HepG2 (cell line): ENCODE results near the gene LHFPL2. TPM values are rescaled to one million over a fixed set of nuclear protein-coding genes. Genes with fewer than 3 reads are reported as not detected.

Experiments used
- ATAC-seq: fragments of 200-7000 bp; cut with Tn5 transposase; 3 replicates; pipeline ENCODE4 v1.9.1; 2020; ENCODE audit warnings: mild to moderate bottlenecking, moderate library complexity
- BruUV-seq: library from RNA; stranded (reverse); fragments of 400-500 nt; replicated peaks from 2 replicates; lab custom pipeline; 2021; lab: Mats Ljungman, UMichigan
- CTCF ChIA-PET: fragments of 300-600 bp; formaldehyde crosslinking; extraction: SDS; loops from one replicate; lab custom pipeline; 2021; ENCODE audit warnings: low total read pairs, inconsistent platforms, low intra/inter-chr PET ratio; lab: Yijun Ruan, JAX
- POLR2A ChIA-PET: fragments of 350-600 bp; sonication (Branson Sonifier 250); formaldehyde crosslinking; loops from one replicate; lab custom pipeline; 2020; ENCODE audit warnings: antibody characterized with exemption, inconsistent platforms; lab: Yijun Ruan, JAX
- DNase-seq: peaks from one replicate; pipeline ENCODE4 v3.0.0-alpha.2; 2015; ENCODE audit warnings: low spot score
- FAIRE-seq: peaks from 3 replicates; lab custom pipeline; 2011; peaks lifted over from hg19 to GRCh38; lab: Jason Lieb, UNC
- H2AFZ ChIP-seq: one replicate; pipeline ENCODE4 v1.6.1; 2011; ENCODE audit warnings: low read length, inconsistent platforms
- H3K27ac ChIP-seq: fragments of 300-600 bp; 3 replicates; pipeline ENCODE4 v1.8.0; 2011; ENCODE audit warnings: mixed run types, mild to moderate bottlenecking, mixed read lengths, low read length, inconsistent platforms; ENCODE audit not compliant: insufficient read depth; ENCODE audit errors: extremely low read length
- H3K27me3 ChIP-seq, 2 experiments: fragments of 200-600 bp in 1 of 2; 2 replicates in 1 of 2; 3 replicates in 1 of 2; pipeline versions ENCODE4 v1.6.0 to v1.8.0; 2011; ENCODE audit warnings: low read length in 2 of 2, mild to moderate bottlenecking in 2 of 2, moderate library complexity in 2 of 2, inconsistent platforms in 1 of 2; ENCODE audit not compliant: insufficient read depth in 2 of 2, control insufficient read depth in 1 of 2
- H3K36me3 ChIP-seq, 2 experiments: fragments of 200-600 bp in 1 of 2; replicated peaks in 1 of 2; 2 replicates in 1 of 2; 3 replicates in 1 of 2; pipeline versions ENCODE4 v1.5.1 to v1.8.0; 2011; ENCODE audit warnings: low read length in 2 of 2, inconsistent platforms in 1 of 2; ENCODE audit not compliant: insufficient read depth in 2 of 2, control insufficient read depth in 1 of 2
- H3K4me1 ChIP-seq: 2 replicates; pipeline ENCODE4 v1.5.1; 2012; ENCODE audit warnings: low read length, inconsistent platforms; ENCODE audit not compliant: insufficient read depth
- H3K4me2 ChIP-seq: 2 replicates; pipeline ENCODE4 v1.6.0; 2011; ENCODE audit warnings: low read depth, low read length, inconsistent platforms
- H3K4me3 ChIP-seq, 3 experiments: fragments of 200-600 bp in 1 of 3; sonication (generic), shearing (Covaris generic) in 1 of 3; replicated peaks in 1 of 3; 2 replicates each; pipeline ENCODE4 v1.5.1; 2011 to 2016; ENCODE audit warnings: low read length in 3 of 3, inconsistent platforms in 2 of 3, low read depth in 2 of 3, mild to moderate bottlenecking in 2 of 3, control low read depth in 1 of 3, mixed read lengths in 1 of 3; ENCODE audit not compliant: insufficient read depth in 1 of 3
- H3K79me2 ChIP-seq: one replicate; pipeline ENCODE4 v1.6.1; 2011; ENCODE audit warnings: low read length, inconsistent platforms; ENCODE audit not compliant: insufficient read depth
- H3K9ac ChIP-seq: 2 replicates; pipeline ENCODE4 v1.6.0; 2011; ENCODE audit warnings: mild to moderate bottlenecking, low read depth, low read length, inconsistent platforms; ENCODE audit not compliant: insufficient read depth
- H3K9me3 ChIP-seq: 2 replicates; pipeline ENCODE4 v1.5.1; 2012; ENCODE audit warnings: mild to moderate bottlenecking, low read length
- H4K20me1 ChIP-seq: 2 replicates; pipeline ENCODE4 v1.6.0; 2011; ENCODE audit warnings: inconsistent platforms, mild to moderate bottlenecking, low read length, moderate library complexity; ENCODE audit not compliant: insufficient read depth
- BORCS8-MEF2B ChIP-seq: sonication (generic); formaldehyde crosslinking; IDR thresholded peaks from 2 replicates; pipeline ENCODE4 v1.8.0; 2022; ENCODE audit warnings: mild to moderate bottlenecking, missing genetic modification reagents
- FOXO1 ChIP-seq: sonication (generic); formaldehyde crosslinking; IDR thresholded peaks from 2 replicates; pipeline ENCODE4 v1.4.0; 2020; ENCODE audit warnings: missing genetic modification reagents
- JUND ChIP-seq: sonication (generic); formaldehyde crosslinking; IDR thresholded peaks from 2 replicates; pipeline ENCODE4 v1.8.0; 2022; ENCODE audit warnings: mild to moderate bottlenecking, missing genetic modification reagents
- MAFK ChIP-seq, 2 experiments: IDR thresholded peaks in 1 of 2; conservative IDR thresholded peaks in 1 of 2; 2 replicates each; pipeline ENCODE4 v1.6.1; 2011; ENCODE audit warnings: improper control_type of control experiment in 2 of 2, low read length in 2 of 2
- MBD4 ChIP-seq: IDR thresholded peaks from 2 replicates; pipeline ENCODE4 v1.6.1; 2012; ENCODE audit warnings: low read length, inconsistent platforms, borderline replicate concordance
- REXO4 ChIP-seq: sonication (generic); formaldehyde crosslinking; IDR thresholded peaks from 2 replicates; pipeline ENCODE4 v1.8.0; 2022; ENCODE audit warnings: missing genetic modification reagents, mild to moderate bottlenecking, borderline replicate concordance
- ZFP62 ChIP-seq: sonication (generic); formaldehyde crosslinking; IDR thresholded peaks from 2 replicates; pipeline ENCODE4 v1.4.0; 2020; ENCODE audit warnings: missing genetic modification reagents
- ZNF207 ChIP-seq: fragments of 450-650 bp; IDR thresholded peaks from 2 replicates; pipeline ENCODE4 v1.6.1; 2016; ENCODE audit warnings: antibody characterized with exemption, borderline replicate concordance
- ZNF367 ChIP-seq: sonication (generic); formaldehyde crosslinking; IDR thresholded peaks from 2 replicates; pipeline ENCODE4 v1.4.0; 2020; ENCODE audit warnings: missing genetic modification reagents, borderline replicate concordance
- WGBS: methylation state at CpG from one replicate; pipeline ENCODE4 v1.1.6; 2017; ENCODE audit warnings: low lambda C conversion rate; 5-methylcytosine and 5-hydroxymethylcytosine counted together
- in situ Hi-C: cut with HindIII; loops from 2 replicates; pipeline ENCODE4 v1.10.0; 2017; ENCODE audit warnings: low pct_unique_long_range_greater_than_20kb; ENCODE audit not compliant: extremely low pct_ligation_motif_present
- intact Hi-C: fragments of 100-400 bp; cut with micrococcal nuclease; formaldehyde crosslinking; loops from one replicate; pipeline ENCODE4 v1.10.0; 2022; ENCODE audit not compliant: unreplicated experiment
- polyA plus RNA-seq, 8 experiments: library from polyadenylated mRNA; depleted of rRNA in 3 of 8; stranded (reverse) in 7 of 8; unstranded in 1 of 8; fragments of >200 nt; fragmentation: Illumina TruSeq in 4 of 8; extraction: Trizol in 4 of 8; gene quantifications; 2 replicates each; pipeline versions ENCODE4 v1.2.1 to v1.2.3, GENCODE V29; 2011 to 2016; ENCODE audit warnings: low read depth in 4 of 8, missing spikeins in 1 of 8, mixed read lengths in 1 of 8; ENCODE audit not compliant: insufficient read depth in 1 of 8
- total RNA-seq, 5 experiments: library from RNA; depleted of rRNA; stranded (reverse); fragments of >200 nt; fragmentation: Illumina TruSeq; extraction: Trizol; gene quantifications; 2 replicates each; pipeline ENCODE4 v1.2.3, GENCODE V29; 2016; ENCODE audit warnings: low read depth in 1 of 5
- TF ChIP-seq, protein P1 (sequence below): sonication (generic); formaldehyde crosslinking; IDR thresholded peaks from 2 replicates; pipeline ENCODE4 v1.4.0; 2020; ENCODE audit warnings: missing genetic modification reagents
- TF ChIP-seq, protein P2 (sequence below): sonication (generic); formaldehyde crosslinking; IDR thresholded peaks from 2 replicates; pipeline ENCODE4 v1.5.1; 2020; ENCODE audit warnings: missing genetic modification reagents, mild to moderate bottlenecking, borderline replicate concordance
- TF ChIP-seq, protein P3 (sequence below), 2 experiments: fragments of 450-650 bp in 1 of 2; sonication (generic) in 1 of 2; formaldehyde crosslinking in 1 of 2; IDR thresholded peaks; 2 replicates each; pipeline versions ENCODE4 v1.6.1 to v1.8.0; 2016 to 2022; ENCODE audit warnings: antibody characterized with exemption in 1 of 2, mild to moderate bottlenecking in 1 of 2, missing genetic modification reagents in 1 of 2

The LHFPL2 gene
- total and polyA plus RNA-seq, 2 of the 13 experiments (the other 11 are each of a cell fraction or from before 2014, with no cell fraction given), result 6.0 to 20.0 TPM

DNA sequence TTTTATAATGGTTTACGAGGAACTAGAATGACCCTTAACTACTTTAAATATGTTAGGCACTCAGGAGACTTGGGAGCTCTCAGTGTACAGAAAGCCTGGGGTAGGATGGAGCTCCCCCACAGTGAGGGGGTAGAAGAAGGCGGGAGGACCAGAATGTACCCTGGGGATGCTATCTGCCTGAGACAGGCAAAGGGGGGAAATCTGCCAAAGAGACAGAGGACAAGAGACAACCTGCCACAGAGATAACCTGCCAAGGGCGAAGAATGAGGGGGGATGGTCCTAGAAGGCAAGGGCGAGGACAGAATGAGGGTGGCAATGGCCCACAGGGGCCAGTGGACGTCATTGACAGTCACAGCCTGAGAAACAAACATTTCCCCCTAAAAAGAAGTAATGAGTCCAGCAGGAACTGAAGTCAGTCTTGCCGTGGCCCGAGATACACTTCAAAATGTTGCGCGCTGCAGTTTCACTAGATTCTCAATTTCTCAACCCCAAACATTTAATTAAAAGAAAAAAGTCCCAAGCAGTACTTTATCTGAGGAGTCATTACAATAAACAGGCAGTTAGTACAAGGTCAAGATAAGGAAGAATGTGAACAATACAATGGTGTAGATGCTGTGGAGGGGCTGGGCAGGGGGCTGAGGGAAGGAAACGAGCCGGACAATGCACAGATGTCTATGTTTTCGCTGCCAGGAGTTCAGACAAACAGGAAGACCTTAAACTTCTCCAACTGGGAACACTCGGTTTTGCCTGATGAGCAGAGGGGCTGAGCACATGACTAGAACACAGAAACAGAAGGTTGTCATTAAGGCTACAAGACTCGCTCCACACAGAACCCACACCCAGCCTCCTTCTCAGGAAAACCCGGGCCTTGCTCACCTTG lies 125.0 kb downstream of the LHFPL2 start:
- WGBS, result 96% methylated on average over 15 of the region's 15 CpGs
- ChIA-PET CTCF (no interaction called here), POLR2A (no interaction called here)
- in situ Hi-C loops, result no loop called here
- Histone ChIP-seq H3K79me2 (peaks cover 3% of the 10 kb centered on the region), H3K36me3 (peaks cover 0 to 4% of the 10 kb centered on the region in 2 experiments; a peak in 2 of 5 replicates), H3K27ac (no peak overlapping the region), H4K20me1 (no peaks in the 10 kb centered on the region), H3K4me3 (no peak overlapping the region), H3K9me3 (no peaks in the 10 kb centered on the region), H3K27me3 (no peaks in the 10 kb centered on the region), H3K4me1 (peaks cover 53% of the 10 kb centered on the region), H3K4me2 (no peak overlapping the region), H2AFZ (no peak overlapping the region), H3K9ac (no peak overlapping the region)
- intact Hi-C loops, result no loop called here
- ATAC-seq, result no peak
- DNase-seq, result no peak
- no peak for FAIRE-seq
- no TSS peak for BruUV-seq
- TF ChIP-seq REXO4 (no peak), FOXO1 (CRISPR knock-in tag) (no peak), BORCS8-MEF2B (CRISPR knock-in tag) (no peak), MAFK (conservative IDR thresholded peaks at IDR 0.05 in 1 of 2, IDR thresholded peaks at IDR 0.05 in 1 of 2; ENCODE audit: low read length in 2 of 2) (no peak), ZNF207 (no peak), ZFP62 (CRISPR knock-in tag) (no peak), JUND (CRISPR knock-in tag) (no peak), ZNF367 (CRISPR knock-in tag) (no peak), MBD4 (no peak)
- TF ChIP-seq, protein P1, sequence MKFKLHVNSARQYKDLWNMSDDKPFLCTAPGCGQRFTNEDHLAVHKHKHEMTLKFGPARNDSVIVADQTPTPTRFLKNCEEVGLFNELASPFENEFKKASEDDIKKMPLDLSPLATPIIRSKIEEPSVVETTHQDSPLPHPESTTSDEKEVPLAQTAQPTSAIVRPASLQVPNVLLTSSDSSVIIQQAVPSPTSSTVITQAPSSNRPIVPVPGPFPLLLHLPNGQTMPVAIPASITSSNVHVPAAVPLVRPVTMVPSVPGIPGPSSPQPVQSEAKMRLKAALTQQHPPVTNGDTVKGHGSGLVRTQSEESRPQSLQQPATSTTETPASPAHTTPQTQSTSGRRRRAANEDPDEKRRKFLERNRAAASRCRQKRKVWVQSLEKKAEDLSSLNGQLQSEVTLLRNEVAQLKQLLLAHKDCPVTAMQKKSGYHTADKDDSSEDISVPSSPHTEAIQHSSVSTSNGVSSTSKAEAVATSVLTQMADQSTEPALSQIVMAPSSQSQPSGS (CRISPR knock-in tag), result no peak
- TF ChIP-seq, protein P2, sequence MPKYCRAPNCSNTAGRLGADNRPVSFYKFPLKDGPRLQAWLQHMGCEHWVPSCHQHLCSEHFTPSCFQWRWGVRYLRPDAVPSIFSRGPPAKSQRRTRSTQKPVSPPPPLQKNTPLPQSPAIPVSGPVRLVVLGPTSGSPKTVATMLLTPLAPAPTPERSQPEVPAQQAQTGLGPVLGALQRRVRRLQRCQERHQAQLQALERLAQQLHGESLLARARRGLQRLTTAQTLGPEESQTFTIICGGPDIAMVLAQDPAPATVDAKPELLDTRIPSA (CRISPR knock-in tag), result no peak
- TF ChIP-seq, protein P3, sequence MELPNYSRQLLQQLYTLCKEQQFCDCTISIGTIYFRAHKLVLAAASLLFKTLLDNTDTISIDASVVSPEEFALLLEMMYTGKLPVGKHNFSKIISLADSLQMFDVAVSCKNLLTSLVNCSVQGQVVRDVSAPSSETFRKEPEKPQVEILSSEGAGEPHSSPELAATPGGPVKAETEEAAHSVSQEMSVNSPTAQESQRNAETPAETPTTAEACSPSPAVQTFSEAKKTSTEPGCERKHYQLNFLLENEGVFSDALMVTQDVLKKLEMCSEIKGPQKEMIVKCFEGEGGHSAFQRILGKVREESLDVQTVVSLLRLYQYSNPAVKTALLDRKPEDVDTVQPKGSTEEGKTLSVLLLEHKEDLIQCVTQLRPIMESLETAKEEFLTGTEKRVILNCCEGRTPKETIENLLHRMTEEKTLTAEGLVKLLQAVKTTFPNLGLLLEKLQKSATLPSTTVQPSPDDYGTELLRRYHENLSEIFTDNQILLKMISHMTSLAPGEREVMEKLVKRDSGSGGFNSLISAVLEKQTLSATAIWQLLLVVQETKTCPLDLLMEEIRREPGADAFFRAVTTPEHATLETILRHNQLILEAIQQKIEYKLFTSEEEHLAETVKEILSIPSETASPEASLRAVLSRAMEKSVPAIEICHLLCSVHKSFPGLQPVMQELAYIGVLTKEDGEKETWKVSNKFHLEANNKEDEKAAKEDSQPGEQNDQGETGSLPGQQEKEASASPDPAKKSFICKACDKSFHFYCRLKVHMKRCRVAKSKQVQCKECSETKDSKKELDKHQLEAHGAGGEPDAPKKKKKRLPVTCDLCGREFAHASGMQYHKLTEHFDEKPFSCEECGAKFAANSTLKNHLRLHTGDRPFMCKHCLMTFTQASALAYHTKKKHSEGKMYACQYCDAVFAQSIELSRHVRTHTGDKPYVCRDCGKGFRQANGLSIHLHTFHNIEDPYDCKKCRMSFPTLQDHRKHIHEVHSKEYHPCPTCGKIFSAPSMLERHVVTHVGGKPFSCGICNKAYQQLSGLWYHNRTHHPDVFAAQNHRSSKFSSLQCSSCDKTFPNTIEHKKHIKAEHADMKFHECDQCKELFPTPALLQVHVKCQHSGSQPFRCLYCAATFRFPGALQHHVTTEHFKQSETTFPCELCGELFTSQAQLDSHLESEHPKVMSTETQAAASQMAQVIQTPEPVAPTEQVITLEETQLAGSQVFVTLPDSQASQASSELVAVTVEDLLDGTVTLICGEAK (IDR thresholded peaks at IDR 0.05), result no peak
- TF ChIP-seq, protein P3 (CRISPR knock-in tag; IDR thresholded peaks at IDR 0.05), result no peak
